SK-N-MC (cell line): ENCODE data around the gene PIH1D2.

ENCODE experiments used
- EZH2 ChIP-seq: fragments of 200-600 bp; sonication (generic); IDR thresholded peaks from one replicate; pipeline ENCODE4 v1.6.1; 2017; ENCODE audit warnings: antibody characterized with exemption
- FOXP2 ChIP-seq: optimal IDR thresholded peaks from 2 replicates; pipeline ENCODE3; 2011; ENCODE audit warnings: mild to moderate bottlenecking, moderate library complexity; ENCODE audit not compliant: insufficient read depth; ENCODE audit errors: extremely low read length, control extremely low read depth
- POLR2AphosphoS5 ChIP-seq: IDR thresholded peaks from 2 replicates; pipeline ENCODE4 v1.6.1; 2012; ENCODE audit warnings: mild to moderate bottlenecking, low read depth, low read length, borderline replicate concordance

GRCh38 chr11:112087212-112087611 lies 13.4 kb upstream of the PIH1D2 start:
- TF ChIP-seq FOXP2 (no peak), POLR2AphosphoS5 (no peak), EZH2 (no peak)
